ENCODE results near the gene SYCP2L.
"Not testable (repeated sequence)": the region's sequence is repeated elsewhere in the genome, so short reads cannot be mapped to it uniquely, and the experiment has no call there.

Gene SYCP2L

DNA sequence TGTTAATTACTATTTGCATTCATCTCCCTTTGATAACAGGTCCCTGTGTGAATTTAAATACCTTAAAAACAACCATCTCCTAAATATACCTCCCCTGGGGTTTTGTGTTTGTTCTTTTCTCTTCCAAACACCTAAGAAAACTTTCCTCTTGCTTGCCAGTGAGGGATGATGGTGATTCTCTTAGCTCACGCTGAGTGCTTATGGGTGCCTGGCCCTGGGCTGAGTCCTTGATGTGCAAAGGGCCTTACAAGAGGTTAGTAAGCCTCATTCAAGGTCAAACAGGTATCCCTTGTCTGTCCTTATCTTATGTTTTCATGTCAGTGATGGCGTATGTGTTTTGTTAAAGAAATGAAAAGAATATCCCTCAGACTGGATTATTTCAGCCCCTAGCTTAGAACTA is 76.3 kb downstream of the SYCP2L start:
- H3K27me3 ChIP-seq (ENCODE audit: control insufficient read depth, insufficient read depth, low read length): peaks cover 6% of the 10 kb centered on the region
- H3K9ac ChIP-seq (ENCODE audit: low read depth, low read length): no peak overlapping the region
- no peak overlapping the region for H3K4me3 ChIP-seq (ENCODE audit: low read depth, low read length)
- no peaks in the 10 kb centered on the region for H3K4me1 ChIP-seq (ENCODE audit: control insufficient read depth, insufficient read depth, low read length)
- H3K9me3 ChIP-seq (ENCODE audit: control insufficient read depth, insufficient read depth, low read length): no peaks in the 10 kb centered on the region
- H3K36me3 ChIP-seq (ENCODE audit: control insufficient read depth, insufficient read depth, low read length): no peaks in the 10 kb centered on the region

DNA sequence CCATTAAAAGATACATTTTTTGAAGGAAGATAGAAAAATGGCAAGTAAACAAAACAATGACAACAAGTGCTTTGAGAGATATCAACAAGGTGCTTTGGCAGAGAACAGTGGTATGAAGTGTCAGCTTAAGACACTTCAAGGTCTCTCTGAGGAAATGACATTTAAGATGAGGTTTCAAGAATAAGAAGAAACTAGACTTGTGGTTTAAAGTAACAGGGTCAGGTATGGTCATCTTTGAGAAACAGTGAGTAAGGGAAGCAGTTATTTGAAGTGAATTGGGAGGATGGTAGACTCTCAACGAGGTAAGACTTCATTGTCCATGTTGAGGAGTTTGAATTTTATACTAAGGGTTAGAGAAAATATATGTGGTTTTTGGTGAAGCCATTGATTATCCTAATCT is 77.8 kb downstream of the SYCP2L start:
- no peaks in the 10 kb centered on the region for H3K9me3 ChIP-seq (ENCODE audit: control insufficient read depth, insufficient read depth, low read length)
- H3K9ac ChIP-seq (ENCODE audit: low read depth, low read length): no peak overlapping the region
- peaks cover 6% of the 10 kb centered on the region for H3K27me3 ChIP-seq (ENCODE audit: control insufficient read depth, insufficient read depth, low read length)
- H3K4me1 ChIP-seq (ENCODE audit: control insufficient read depth, insufficient read depth, low read length): no peaks in the 10 kb centered on the region
- no peak overlapping the region for H3K4me3 ChIP-seq (ENCODE audit: low read depth, low read length)
- no peaks in the 10 kb centered on the region for H3K36me3 ChIP-seq (ENCODE audit: control insufficient read depth, insufficient read depth, low read length)

DNA sequence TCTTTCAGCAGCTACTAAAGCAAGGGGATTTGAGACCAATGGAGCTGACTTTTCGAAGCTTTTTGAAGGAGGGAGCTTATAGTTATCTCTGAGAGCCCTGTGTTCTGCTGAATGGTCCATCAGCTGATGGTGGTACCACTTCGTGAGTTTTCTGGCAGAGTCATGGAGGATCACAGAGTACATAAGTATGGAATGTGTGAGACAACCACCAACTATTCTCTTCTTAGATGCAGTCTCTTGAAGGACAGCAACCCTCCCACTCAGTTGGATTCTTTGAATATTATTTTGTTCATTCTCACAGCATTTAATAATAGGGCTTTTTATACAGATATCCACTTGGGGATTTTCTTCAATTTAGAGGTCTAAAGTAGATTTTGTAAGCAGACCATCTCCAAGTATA is 81.9 kb downstream of the SYCP2L start:
- Histone ChIP-seq H3K9ac (ENCODE audit: low read depth, low read length) (no peak overlapping the region), H3K4me1 (ENCODE audit: control insufficient read depth, insufficient read depth, low read length) (no peaks in the 10 kb centered on the region), H3K9me3 (ENCODE audit: control insufficient read depth, insufficient read depth, low read length) (no peaks in the 10 kb centered on the region), H3K27me3 (ENCODE audit: control insufficient read depth, insufficient read depth, low read length) (peaks cover 3% of the 10 kb centered on the region), H3K36me3 (ENCODE audit: control insufficient read depth, insufficient read depth, low read length) (no peaks in the 10 kb centered on the region), H3K4me3 (ENCODE audit: low read depth, low read length) (no peak overlapping the region)

DNA sequence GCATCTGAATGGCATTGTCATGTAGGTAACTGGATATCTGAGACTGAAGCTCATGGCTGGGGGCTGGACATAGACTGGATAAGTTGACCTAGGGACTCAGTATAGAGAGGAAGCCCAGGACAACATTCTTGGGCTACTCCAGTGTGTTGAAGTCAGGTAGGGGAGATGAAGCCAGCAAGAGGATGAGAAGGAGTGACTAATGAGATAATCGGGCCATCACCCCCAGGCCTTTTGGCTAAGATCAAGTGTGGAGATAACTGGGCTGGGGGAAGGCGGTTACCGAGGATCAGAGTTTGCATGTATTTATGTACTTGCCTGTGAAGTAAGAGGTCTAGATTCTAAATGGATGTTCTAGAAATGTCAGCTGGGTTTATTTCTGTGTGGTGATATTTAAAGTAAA is 83.9 kb downstream of the SYCP2L start:
- no peak overlapping the region for H3K9ac ChIP-seq (ENCODE audit: low read depth, low read length)
- H3K4me3 ChIP-seq (ENCODE audit: low read depth, low read length): no peak overlapping the region
- no peaks in the 10 kb centered on the region for H3K36me3 ChIP-seq (ENCODE audit: control insufficient read depth, insufficient read depth, low read length)
- no peaks in the 10 kb centered on the region for H3K4me1 ChIP-seq (ENCODE audit: control insufficient read depth, insufficient read depth, low read length)
- no peaks in the 10 kb centered on the region for H3K27me3 ChIP-seq (ENCODE audit: control insufficient read depth, insufficient read depth, low read length)
- no peaks in the 10 kb centered on the region for H3K9me3 ChIP-seq (ENCODE audit: control insufficient read depth, insufficient read depth, low read length)

DNA sequence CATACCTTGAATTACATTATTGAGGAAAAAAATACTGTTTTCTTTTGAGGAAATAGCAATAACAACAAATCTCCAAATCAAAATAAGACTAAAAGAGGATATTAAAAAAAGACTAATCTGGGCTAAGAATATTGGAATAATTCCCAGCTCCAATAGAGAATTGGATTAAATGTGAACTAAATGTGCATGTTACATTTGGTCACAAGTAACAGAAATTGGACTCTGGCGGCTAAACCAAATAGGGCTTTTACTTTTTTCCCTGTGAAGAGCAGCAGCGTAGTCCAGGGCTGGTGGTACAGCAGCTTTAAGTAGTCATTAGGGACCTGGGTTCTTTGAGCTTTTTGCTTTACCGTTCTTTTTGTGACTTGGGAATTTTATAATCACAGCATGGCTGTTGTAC is 85.3 kb downstream of the SYCP2L start:
- Histone ChIP-seq H3K9me3 (ENCODE audit: control insufficient read depth, insufficient read depth, low read length) (no peaks in the 10 kb centered on the region), H3K4me3 (ENCODE audit: low read depth, low read length) (no peak overlapping the region), H3K4me1 (ENCODE audit: control insufficient read depth, insufficient read depth, low read length) (no peaks in the 10 kb centered on the region), H3K36me3 (ENCODE audit: control insufficient read depth, insufficient read depth, low read length) (no peaks in the 10 kb centered on the region), H3K9ac (ENCODE audit: low read depth, low read length) (no peak overlapping the region), H3K27me3 (ENCODE audit: control insufficient read depth, insufficient read depth, low read length) (no peaks in the 10 kb centered on the region)

DNA sequence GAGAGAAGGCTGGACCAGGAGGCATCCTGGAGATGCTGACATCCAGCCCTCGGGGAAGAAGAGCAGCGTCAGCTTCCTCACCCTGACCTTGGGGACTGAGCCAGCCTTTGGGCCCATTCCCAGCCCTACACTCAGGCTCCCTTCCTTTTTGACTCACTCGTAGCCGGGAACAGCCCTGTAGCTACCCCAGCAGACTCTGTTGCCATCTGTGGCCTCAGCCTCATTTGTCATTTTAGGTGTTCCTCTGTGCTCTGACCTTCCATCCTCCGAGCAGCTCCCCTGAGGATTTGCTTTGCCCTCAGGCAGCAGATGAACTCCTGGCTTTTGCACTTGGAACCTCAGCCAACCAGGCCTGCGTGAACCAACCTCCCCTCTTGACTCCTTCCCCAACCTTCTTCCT is 89.7 kb downstream of the SYCP2L start:
- Histone ChIP-seq H3K9me3 (ENCODE audit: control insufficient read depth, insufficient read depth, low read length) (no peaks in the 10 kb centered on the region), H3K27me3 (ENCODE audit: control insufficient read depth, insufficient read depth, low read length) (no peaks in the 10 kb centered on the region), H3K9ac (ENCODE audit: low read depth, low read length) (no peak overlapping the region), H3K36me3 (ENCODE audit: control insufficient read depth, insufficient read depth, low read length) (no peaks in the 10 kb centered on the region), H3K4me3 (ENCODE audit: low read depth, low read length) (no peak overlapping the region), H3K4me1 (ENCODE audit: control insufficient read depth, insufficient read depth, low read length) (no peaks in the 10 kb centered on the region)

DNA sequence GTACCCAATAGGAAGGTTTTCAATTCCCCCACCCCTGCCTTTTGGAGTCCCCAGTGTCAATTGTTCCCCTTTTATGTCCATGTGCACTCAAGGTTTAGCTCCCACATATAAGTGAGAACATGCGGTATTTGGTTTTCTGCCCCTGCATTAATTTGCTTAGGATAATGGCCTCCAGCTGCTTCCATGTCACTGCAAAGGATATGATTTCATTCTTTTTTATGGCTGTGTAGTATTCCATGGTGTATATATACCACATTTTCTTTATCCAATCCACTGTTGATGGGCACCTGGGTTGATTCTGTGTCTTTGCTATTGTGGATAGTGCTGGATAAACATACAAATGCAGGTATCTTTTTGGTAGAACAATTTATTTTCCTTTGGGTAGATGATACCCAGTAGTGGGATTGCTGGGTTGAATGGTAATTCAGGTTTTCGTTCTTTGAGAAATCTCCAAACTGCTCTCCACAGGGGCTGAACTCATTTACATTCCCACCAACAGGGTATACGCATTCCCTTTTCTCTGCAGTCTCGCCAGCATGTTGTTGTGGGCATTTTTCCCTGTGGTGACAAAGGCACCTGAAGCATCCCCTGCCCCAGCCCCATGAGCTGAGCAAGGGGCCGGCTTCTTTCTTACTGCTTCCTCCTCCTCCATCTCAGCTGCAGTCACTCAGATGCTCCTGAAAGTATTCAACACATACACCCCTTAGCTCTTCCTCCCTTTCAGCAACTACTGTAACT is 90.5 kb downstream of the SYCP2L start:
- H3K4me3 ChIP-seq (ENCODE audit: low read depth, low read length): no peak overlapping the region
- no peaks in the 10 kb centered on the region for H3K9me3 ChIP-seq (ENCODE audit: control insufficient read depth, insufficient read depth, low read length)
- H3K27me3 ChIP-seq (ENCODE audit: control insufficient read depth, insufficient read depth, low read length): no peaks in the 10 kb centered on the region
- H3K36me3 ChIP-seq (ENCODE audit: control insufficient read depth, insufficient read depth, low read length): no peaks in the 10 kb centered on the region
- no peak overlapping the region for H3K9ac ChIP-seq (ENCODE audit: low read depth, low read length)
- H3K4me1 ChIP-seq (ENCODE audit: control insufficient read depth, insufficient read depth, low read length): no peaks in the 10 kb centered on the region

DNA sequence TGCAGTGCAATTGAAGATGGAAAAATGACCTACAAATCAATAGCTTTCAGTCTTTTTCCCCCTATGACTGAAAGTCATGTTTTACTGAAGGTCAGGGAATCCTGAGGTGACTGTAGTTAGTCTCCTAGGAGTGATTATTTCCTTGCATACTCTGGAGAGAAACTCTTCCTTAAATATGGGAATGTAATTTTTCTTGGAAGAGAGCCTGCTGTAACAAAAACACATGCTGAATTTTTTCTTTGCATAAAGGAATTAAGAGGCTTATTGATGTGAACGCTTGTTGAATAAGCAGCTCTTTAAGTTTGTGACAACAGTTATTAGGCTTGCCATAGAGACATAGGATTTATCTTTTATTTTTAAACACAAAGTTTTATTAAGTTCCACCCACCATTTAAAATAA is 92.8 kb downstream of the SYCP2L start:
- Histone ChIP-seq H3K4me1 (ENCODE audit: control insufficient read depth, insufficient read depth, low read length) (no peaks in the 10 kb centered on the region), H3K36me3 (ENCODE audit: control insufficient read depth, insufficient read depth, low read length) (no peaks in the 10 kb centered on the region), H3K27me3 (ENCODE audit: control insufficient read depth, insufficient read depth, low read length) (no peaks in the 10 kb centered on the region), H3K9me3 (ENCODE audit: control insufficient read depth, insufficient read depth, low read length) (no peaks in the 10 kb centered on the region), H3K4me3 (ENCODE audit: low read depth, low read length) (no peak overlapping the region), H3K9ac (ENCODE audit: low read depth, low read length) (no peak overlapping the region)

DNA sequence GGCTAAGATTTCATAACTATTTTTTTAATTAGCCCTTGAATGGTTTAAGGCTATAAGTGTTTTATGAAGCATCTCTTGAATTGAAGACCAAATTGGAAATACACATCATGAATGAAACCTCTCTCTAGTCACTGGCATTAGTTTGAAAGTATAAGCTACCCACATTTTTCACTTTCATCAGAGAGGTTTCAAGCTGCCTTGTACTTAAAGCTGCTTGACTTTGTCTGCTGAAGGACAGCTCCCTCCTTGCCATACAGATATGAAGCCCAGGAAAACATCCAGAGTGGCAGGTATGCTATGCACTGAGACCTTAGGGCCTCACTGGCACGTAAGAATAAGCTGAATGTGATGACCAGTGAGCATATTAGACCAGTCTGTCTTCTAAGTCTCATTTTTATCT is 94.6 kb downstream of the SYCP2L start:
- Histone ChIP-seq H3K27me3 (ENCODE audit: control insufficient read depth, insufficient read depth, low read length) (no peaks in the 10 kb centered on the region), H3K4me1 (ENCODE audit: control insufficient read depth, insufficient read depth, low read length) (no peaks in the 10 kb centered on the region), H3K9ac (ENCODE audit: low read depth, low read length) (no peak overlapping the region), H3K36me3 (ENCODE audit: control insufficient read depth, insufficient read depth, low read length) (no peaks in the 10 kb centered on the region), H3K9me3 (ENCODE audit: control insufficient read depth, insufficient read depth, low read length) (no peaks in the 10 kb centered on the region), H3K4me3 (ENCODE audit: low read depth, low read length) (no peak overlapping the region)

DNA sequence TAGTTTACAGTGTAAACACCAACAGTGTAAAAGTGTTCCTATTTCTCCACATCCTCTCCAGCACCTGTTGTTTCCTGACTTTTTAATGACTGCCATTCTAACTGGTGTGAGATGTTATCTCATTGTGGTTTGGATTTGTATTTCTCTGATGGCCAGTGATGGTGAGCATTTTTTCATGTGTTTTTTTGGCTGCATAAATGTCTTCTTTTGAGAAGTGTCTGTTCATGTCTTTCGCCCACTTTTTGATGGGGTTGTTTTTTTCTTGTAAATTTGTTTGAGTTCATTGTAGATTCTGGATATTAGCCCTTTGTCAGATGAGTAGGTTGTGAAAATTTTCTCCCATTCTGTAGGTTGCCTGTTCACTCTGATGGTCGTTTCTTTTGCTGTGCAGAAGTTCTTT is 98.1 kb downstream of the SYCP2L start:
- not testable (repeated sequence) for H3K9ac ChIP-seq (ENCODE audit: low read depth, low read length); H3K9me3 ChIP-seq (ENCODE audit: control insufficient read depth, insufficient read depth, low read length); H3K4me1 ChIP-seq (ENCODE audit: control insufficient read depth, insufficient read depth, low read length); H3K27me3 ChIP-seq (ENCODE audit: control insufficient read depth, insufficient read depth, low read length); H3K4me3 ChIP-seq (ENCODE audit: low read depth, low read length); H3K36me3 ChIP-seq (ENCODE audit: control insufficient read depth, insufficient read depth, low read length)

DNA sequence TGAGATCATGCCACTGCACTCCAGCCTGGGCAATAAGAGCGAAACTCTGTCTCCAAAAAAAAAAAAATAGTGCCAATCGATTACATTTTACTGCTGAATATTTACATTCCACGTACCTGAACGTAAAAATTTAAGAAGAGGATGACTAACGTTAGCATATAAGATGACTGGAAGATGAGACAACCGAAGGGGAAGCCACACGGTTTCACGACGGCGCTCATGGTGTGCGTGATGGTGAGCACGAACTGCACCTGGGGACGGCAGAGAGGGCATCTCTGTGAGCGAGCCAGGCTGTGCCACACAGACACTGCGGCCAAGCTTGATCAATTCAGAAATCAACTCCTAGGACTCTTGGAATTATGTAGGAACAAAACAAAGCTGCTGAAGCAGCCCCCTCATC is 102.7 kb downstream of the SYCP2L start:
- no peak overlapping the region for H3K4me3 ChIP-seq (ENCODE audit: low read depth, low read length)
- no peaks in the 10 kb centered on the region for H3K9me3 ChIP-seq (ENCODE audit: control insufficient read depth, insufficient read depth, low read length)
- no peaks in the 10 kb centered on the region for H3K36me3 ChIP-seq (ENCODE audit: control insufficient read depth, insufficient read depth, low read length)
- H3K9ac ChIP-seq (ENCODE audit: low read depth, low read length): no peak overlapping the region
- H3K4me1 ChIP-seq (ENCODE audit: control insufficient read depth, insufficient read depth, low read length): no peaks in the 10 kb centered on the region
- no peaks in the 10 kb centered on the region for H3K27me3 ChIP-seq (ENCODE audit: control insufficient read depth, insufficient read depth, low read length)

DNA sequence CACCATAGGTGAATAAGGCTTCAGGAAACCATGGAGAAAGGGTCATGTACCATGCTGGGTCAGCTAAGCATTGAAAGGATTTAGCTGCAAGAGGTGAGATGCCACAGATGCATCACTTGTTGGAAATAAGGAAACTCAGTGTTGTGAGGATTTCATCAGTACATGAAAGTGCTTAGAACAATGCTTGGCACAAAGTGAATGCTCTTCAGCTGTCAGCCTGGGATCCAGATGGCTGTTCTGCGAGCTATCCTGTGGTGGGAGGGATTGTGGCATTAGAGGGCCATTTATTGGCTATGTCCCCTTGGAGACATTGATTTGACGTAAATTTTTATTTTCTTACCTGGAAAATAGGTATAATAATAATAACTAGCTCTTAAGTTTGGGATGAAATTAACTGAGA is 104.3 kb downstream of the SYCP2L start:
- no peaks in the 10 kb centered on the region for H3K36me3 ChIP-seq (ENCODE audit: control insufficient read depth, insufficient read depth, low read length)
- H3K4me3 ChIP-seq (ENCODE audit: low read depth, low read length): no peak overlapping the region
- no peaks in the 10 kb centered on the region for H3K9me3 ChIP-seq (ENCODE audit: control insufficient read depth, insufficient read depth, low read length)
- no peaks in the 10 kb centered on the region for H3K27me3 ChIP-seq (ENCODE audit: control insufficient read depth, insufficient read depth, low read length)
- H3K9ac ChIP-seq (ENCODE audit: low read depth, low read length): no peak overlapping the region
- H3K4me1 ChIP-seq (ENCODE audit: control insufficient read depth, insufficient read depth, low read length): peaks cover 9% of the 10 kb centered on the region
